Activated CD8-positive, alpha-beta T cell treated with anti-CD3 and anti-CD28 coated beads for 36 hours (primary cell): ENCODE measurements around the gene RPS6KA6. TPM values are rescaled to one million over a fixed set of nuclear protein-coding genes. Genes with fewer than 3 reads are reported as not detected.

Experiments used
- ATAC-seq: fragments of 200-7000 bp; cut with Tn5 transposase; one replicate; pipeline ENCODE4 v1.10.0; 2021; ENCODE audit warnings: mild to moderate bottlenecking, moderate library complexity
- CTCF ChIA-PET: fragments of 350-600 bp; sonication (Branson Sonifier 250); formaldehyde crosslinking; loops from one replicate; lab custom pipeline; 2021; ENCODE audit warnings: antibody characterized with exemption; lab: Charles Lee
- POLR2A ChIA-PET: fragments of 350-600 bp; sonication (Branson Sonifier 250); formaldehyde crosslinking; loops from one replicate; lab custom pipeline; 2021; ENCODE audit warnings: antibody characterized with exemption; lab: Charles Lee
- DNase-seq: peaks from one replicate; pipeline ENCODE4 v3.0.0-alpha.2; 2020
- H3K27ac Mint-ChIP-seq: one replicate; pipeline ENCODE4 v1.8.0; 2021; ENCODE audit warnings: mild to moderate bottlenecking, mixed read lengths
- H3K27me3 Mint-ChIP-seq: one replicate; pipeline ENCODE4 v1.8.0; 2021; ENCODE audit warnings: mixed read lengths
- H3K36me3 Mint-ChIP-seq: one replicate; pipeline ENCODE4 v1.8.0; 2021; ENCODE audit warnings: low read depth, mixed read lengths
- H3K4me1 Mint-ChIP-seq: one replicate; pipeline ENCODE4 v1.8.0; 2021; ENCODE audit warnings: low read depth, mixed read lengths
- H3K4me3 Mint-ChIP-seq: one replicate; pipeline ENCODE4 v1.8.0; 2021; ENCODE audit warnings: mild to moderate bottlenecking, moderate library complexity, mixed read lengths
- H3K9me3 Mint-ChIP-seq: one replicate; pipeline ENCODE4 v1.8.0; 2021; ENCODE audit warnings: mixed read lengths
- CTCF ChIP-seq: fragments of 200-600 bp; IDR thresholded peaks from one replicate; pipeline ENCODE4 v1.8.0; 2022; ENCODE audit warnings: antibody characterized with exemption, mild to moderate bottlenecking
- intact Hi-C: fragments of 100-400 bp; cut with micrococcal nuclease; formaldehyde crosslinking; loops from one replicate; pipeline ENCODE4 v1.10.0; 2022
- total RNA-seq, 2 experiments: library from RNA; stranded (reverse); gene quantifications; one replicate each; pipeline ENCODE4 v1.2.3, GENCODE V29; 2021

Gene RPS6KA6
- total RNA-seq, 2 experiments from 2014 or later = 0.04 TPM; not detected in 1

GRCh38 chrX:84218726-84219125 lies 30.7 kb upstream of the RPS6KA6 start:
- Mint-ChIP-seq H3K4me3 (no peak overlapping the region), H3K9me3 (no peaks in the 10 kb centered on the region), H3K27me3 (no peaks in the 10 kb centered on the region), H3K27ac (no peak overlapping the region), H3K36me3 (no peaks in the 10 kb centered on the region), H3K4me1 (no peaks in the 10 kb centered on the region)
- intact Hi-C loops = no loop called here
- no peak for TF ChIP-seq CTCF
- no peak for ATAC-seq
- POLR2A ChIA-PET = no interaction called here
- CTCF ChIA-PET = no interaction called here
- DNase-seq = no peak

- no peak for ATAC-seq
- Mint-ChIP-seq H3K9me3 (no peaks in the 10 kb centered on the region), H3K4me1 (no peaks in the 10 kb centered on the region), H3K36me3 (no peaks in the 10 kb centered on the region), H3K27me3 (no peaks in the 10 kb centered on the region), H3K4me3 (no peak overlapping the region), H3K27ac (no peak overlapping the region)
- CTCF ChIA-PET = no interaction called here
- intact Hi-C loops = no loop called here
- DNase-seq = no peak
- TF ChIP-seq CTCF = no peak
- POLR2A ChIA-PET = no interaction called here
Observed at GRCh38 chrX:84216881-84217280, 28.9 kb upstream of the RPS6KA6 start.

GRCh38 chrX:84216406-84216805 lies 28.4 kb upstream of the RPS6KA6 start:
- H3K27me3 Mint-ChIP-seq = no peaks in the 10 kb centered on the region
- intact Hi-C loops = no loop called here
- H3K36me3 Mint-ChIP-seq = no peaks in the 10 kb centered on the region
- H3K4me1 Mint-ChIP-seq = no peaks in the 10 kb centered on the region
- H3K4me3 Mint-ChIP-seq = no peak overlapping the region
- no peak for TF ChIP-seq CTCF
- ChIA-PET POLR2A (no interaction called here), CTCF (no interaction called here)
- H3K9me3 Mint-ChIP-seq = no peaks in the 10 kb centered on the region
- H3K27ac Mint-ChIP-seq = no peak overlapping the region
- ATAC-seq (no peak), DNase-seq (no peak)

GRCh38 chrX:84205276-84205675 lies 17.3 kb upstream of the RPS6KA6 start:
- Mint-ChIP-seq H3K27ac (no peak overlapping the region), H3K4me3 (no peak overlapping the region), H3K4me1 (no peaks in the 10 kb centered on the region), H3K9me3 (no peaks in the 10 kb centered on the region), H3K36me3 (no peaks in the 10 kb centered on the region), H3K27me3 (no peaks in the 10 kb centered on the region)
- POLR2A ChIA-PET = no interaction called here
- DNase-seq (no peak), ATAC-seq (no peak)
- TF ChIP-seq CTCF = no peak
- CTCF ChIA-PET = no interaction called here
- intact Hi-C loops = no loop called here

- POLR2A ChIA-PET = no interaction called here
Observed at GRCh38 chrX:84199688-84200087, 11.7 kb upstream of the RPS6KA6 start.

More at GRCh38 chrX:84199688-84200087, 11.7 kb upstream of the RPS6KA6 start:
- Mint-ChIP-seq H3K27me3 (no peaks in the 10 kb centered on the region), H3K27ac (no peak overlapping the region), H3K4me3 (no peak overlapping the region), H3K4me1 (no peaks in the 10 kb centered on the region), H3K9me3 (no peaks in the 10 kb centered on the region), H3K36me3 (no peaks in the 10 kb centered on the region)
- ATAC-seq (no peak), DNase-seq (no peak)
- no peak for TF ChIP-seq CTCF
- intact Hi-C loops = no loop called here
- CTCF ChIA-PET = no interaction called here
